NCI-H526 treated with DMSO at 0.1 percent for 48 hours (cell line): ENCODE results near the gene ADPRH.
A peak's percentile ranks its signal among the peaks of the same experiment; 100 is the strongest.
"Not testable (repeated sequence)": the region's sequence is repeated elsewhere in the genome, so short reads cannot be mapped to it uniquely, and the experiment has no call there.

Source experiments
- DNase-seq: peaks from one replicate; lab custom pipeline; 2025; lab: John Stamatoyannopoulos, UW

ADPRH gene

DNA sequence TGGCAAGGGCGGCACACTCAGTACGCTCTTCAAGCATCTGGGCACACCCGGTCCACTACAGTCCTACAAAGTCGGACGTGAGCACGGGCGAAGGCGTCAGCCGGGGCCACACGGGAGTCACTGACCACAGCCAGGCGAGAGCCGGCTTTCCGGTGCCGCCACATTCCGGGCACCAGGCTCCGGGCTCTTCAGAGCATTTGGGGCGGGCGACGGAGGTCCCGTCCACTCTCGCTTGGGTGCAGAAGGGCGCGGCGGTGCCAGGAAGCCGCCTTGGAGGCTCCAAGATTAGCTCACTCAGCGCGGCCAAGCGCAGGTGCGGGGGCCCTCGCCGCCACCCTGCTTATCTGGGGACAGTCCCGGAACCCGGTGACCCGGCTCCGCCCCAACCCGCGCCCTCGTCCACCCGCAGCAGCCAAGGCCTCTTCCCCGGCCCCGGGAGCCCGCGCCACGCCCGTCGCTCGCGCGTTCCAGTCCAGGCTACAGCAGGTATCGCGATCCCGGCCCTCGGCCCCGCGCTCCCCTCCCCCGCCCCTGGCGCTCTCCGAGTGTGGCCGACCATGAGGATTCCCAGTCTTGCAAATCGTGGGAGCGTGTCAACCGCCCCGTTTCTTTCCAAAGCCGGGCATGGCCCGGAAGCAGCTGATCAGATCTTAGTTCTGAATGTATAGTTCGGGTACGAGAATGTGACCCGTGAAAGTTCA, at the start of gene ADPRH:
Gene ADPRH (plus strand): TSS at position 127 of the 701 bp plus-strand sequence. CDS start 2,678 bp downstream, outside the sequence.
- no peak for DNase-seq

DNA sequence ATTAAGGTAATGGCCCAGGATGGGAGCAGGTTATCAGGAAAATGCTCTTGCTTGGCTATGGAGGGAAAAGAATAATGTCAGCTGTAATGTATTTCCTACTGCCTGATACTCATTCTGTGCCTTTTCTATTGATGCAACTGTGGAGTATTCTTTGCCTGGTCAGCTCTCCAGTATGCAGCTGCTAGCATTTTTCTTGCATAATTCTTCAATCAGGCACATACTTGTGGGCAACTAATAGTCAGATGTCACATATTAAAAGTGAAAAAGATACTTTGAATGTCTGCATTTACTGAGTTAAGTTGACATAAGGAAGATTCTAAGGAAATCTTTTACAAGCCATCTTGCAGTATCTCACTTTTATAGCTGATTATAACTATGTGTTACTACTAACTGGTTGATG, 49.4 kb upstream of the ADPRH start:
- DNase-seq = no peak

DNA sequence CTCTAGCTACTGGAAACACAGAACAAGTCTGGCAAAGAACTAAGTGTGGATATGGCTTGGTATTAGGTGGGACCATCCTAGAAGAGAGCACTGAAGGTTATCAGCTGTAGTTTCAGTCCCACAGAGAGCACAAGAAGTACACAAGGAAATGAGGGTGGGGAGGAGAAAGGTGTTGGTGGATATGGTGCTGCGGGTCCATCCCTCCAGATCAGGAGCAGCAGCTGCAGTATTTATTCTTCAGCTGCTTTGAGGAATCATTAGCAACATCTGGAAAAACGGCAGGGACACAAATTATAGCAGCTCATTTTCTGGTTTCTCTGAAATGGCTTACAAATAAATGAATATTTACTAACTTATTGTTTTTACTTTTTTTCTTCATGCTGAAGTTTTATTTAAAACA, 48.8 kb upstream of the ADPRH start:
- DNase-seq = no peak

DNA sequence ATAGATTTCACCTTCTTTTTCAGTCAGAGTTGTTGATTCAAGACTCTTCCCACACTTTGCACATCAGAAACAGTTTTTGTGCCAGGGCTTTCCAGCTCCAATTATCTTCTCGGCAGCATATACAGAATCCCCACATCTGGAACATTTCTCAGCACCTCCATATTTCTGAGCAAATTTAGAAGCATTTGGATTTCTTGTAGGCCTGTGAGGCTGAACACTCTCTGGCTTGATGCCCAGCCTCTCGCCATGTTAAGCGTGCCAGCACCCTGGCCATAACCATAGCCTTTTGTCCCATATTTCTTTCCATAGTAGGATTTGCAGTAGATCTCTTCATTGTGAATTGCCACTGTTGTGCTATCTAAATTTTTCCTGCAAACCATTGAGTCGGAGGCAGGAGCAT, 48.1 kb upstream of the ADPRH start:
- no peak for DNase-seq

- DNase-seq = no peak
These were observed 45.0 kb upstream of the ADPRH start for GRCh38 chr3:119534296-119534695.

DNA sequence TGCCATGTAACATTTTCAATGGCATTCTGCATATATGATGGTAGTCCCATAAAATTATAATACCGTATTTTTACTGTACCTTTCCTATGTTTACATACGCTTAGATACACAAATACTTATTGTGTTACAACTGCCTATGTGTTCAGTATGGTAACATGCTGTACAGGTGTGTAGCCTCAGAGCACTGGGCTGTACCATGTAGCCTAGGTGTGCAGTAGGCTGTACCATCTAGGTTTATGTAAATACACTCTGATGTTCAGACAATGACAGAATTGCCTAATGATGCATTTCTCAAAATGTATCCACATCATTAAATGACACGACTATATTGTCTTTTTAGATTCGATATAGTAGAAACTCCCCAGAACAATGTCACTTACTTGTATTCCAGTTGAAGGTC, 42.5 kb upstream of the ADPRH start:
- DNase-seq = peak; percentile 47

DNA sequence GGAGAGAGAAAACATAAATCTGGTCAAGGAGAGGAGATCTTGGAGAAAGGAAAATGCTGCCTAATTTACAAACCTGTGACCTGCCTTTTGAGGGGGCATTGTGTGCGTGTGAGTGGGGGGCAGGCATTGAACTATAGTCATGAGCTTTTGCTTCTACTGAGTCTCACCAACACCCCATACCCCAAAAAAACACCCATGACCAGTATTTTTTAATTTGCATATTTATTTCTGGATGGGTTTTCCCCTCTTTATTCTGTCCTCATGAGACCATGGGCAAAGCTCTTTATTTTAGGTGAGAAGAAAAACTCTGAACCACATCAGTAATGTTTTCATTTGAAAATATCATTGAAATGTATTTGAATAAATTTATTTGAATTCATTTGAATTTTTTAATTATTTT, 40.5 kb upstream of the ADPRH start:
- DNase-seq = no peak

DNA sequence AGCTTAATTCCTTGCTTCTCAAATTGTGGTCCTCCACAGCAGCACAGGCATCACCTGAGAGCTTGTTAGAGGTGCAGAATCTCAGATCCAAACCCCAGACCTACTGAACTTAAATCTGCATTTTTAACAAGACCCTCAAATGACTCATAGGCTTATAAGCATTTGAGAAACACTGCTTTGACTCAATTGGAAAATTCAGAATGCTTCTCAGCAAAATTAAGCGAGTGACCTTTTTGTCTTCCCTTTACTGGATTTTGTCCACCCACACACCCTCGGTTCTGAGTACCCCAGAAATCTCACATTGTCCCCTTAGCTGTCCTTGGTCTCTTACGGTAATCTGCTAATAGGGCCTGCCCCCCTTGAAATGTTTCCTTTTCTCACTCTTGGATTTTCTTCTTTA, 37.7 kb upstream of the ADPRH start:
- DNase-seq = no peak

- no peak for DNase-seq
These were observed 37.0 kb upstream of the ADPRH start for GRCh38 chr3:119542168-119542767.

DNA sequence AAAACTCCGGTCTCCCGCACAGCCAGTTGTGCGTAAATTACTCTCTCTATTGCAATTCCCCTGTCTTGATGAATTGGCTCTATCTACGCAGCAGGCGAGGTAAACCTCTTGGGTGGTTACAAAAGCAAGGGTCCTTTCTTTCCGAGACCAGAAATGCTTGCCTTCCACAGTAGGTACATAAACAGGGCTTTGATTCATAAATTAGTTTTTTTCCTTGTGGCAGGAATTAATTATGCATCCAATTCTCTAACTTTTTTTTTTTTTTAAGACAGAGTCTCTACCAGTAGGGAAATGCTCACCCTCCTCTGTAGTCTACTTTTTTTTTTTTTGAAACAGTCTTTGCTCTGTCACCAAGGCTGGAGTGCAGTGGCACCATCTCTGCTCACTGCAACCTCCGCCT, 36.1 kb upstream of the ADPRH start:
- no peak for DNase-seq

- no peak for DNase-seq
These were observed 32.1 kb upstream of the ADPRH start for GRCh38 chr3:119547227-119547626.

- no peak for DNase-seq
These were observed 31.0 kb upstream of the ADPRH start for GRCh38 chr3:119548341-119548740.

DNA sequence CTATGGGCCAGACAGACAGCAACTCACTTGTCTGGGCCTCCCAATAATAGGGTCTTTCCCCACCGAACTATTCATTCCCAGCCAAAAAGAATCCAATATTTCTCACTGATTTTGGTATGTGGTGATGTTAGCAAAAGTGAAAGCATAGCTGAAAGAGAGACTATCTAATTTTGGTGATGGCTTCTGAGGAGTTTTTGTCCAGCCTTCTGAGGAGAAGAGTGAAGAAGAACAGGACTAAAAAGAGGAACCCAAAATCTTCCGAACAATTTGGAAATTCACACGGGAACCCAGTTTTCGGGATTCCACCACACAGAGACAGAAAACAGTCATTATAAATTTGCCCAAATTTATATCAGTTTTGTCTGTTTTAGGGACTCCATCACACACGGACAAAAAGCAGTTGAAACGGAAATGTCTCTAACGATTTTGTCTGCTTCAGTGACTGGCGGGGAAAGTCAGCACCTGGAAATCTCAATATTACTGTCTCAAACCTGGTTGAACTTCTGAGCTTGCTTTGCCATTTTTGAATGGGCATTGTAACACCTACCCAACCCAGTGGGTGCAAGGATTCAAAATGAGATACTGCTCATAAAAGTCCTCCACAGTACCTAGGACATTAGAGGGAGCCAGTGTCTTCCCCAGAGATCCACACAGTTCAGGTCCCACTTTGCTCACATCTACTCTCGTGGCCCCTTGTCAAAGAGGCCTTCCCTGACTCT, 28.9 kb upstream of the ADPRH start:
- no peak for DNase-seq

DNA sequence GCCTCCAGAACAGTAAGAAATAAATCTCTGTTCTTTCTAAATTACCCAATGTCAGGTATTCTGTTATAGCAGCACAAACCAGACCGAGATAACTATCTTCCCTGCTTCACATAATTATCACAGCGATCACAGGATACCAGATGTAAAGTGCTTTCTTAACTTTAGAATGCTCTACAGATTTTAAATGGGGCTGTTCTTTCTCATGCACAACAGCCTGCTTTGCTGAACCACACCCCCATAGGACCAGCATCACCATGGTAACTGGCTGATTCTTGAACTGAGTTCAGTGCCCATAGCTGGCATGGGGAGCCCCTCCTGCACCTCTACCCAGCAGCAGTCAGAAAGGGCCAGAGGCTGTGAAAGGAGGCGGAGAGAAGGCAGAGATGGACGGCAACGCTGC, 27.7 kb upstream of the ADPRH start:
- no peak for DNase-seq

GRCh38 chr3:119552928-119553327, 26.4 kb upstream of the ADPRH start:
- not testable (repeated sequence) for DNase-seq

DNA sequence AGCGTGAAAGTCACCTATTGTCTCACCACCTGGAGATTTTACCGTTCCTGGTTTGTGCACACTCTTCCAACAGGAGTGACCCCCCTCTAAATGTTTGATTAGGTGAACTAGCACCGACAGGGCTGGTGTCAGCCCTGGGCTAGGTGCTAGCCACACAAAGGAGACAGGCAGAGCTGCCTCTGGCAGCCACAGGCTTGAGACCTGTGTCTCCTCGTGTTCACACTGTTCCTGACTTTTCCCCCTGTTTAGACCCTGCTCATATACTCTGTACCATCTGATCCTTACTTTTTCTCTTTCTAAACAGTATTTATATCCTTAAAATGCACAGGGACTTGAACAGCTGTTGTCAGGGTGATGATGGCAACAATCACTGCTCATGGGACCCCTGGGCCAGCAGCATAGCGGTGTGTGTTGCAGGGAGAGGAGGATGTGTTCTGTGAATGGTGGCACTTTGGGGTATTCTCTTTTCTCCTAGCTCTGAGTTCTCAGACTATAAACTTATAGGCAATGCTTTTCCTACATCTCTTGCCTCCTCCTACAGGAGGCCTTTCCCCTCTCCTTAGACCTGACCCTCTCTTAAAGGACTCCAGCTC, 25.4 kb upstream of the ADPRH start:
- DNase-seq = no peak

DNA sequence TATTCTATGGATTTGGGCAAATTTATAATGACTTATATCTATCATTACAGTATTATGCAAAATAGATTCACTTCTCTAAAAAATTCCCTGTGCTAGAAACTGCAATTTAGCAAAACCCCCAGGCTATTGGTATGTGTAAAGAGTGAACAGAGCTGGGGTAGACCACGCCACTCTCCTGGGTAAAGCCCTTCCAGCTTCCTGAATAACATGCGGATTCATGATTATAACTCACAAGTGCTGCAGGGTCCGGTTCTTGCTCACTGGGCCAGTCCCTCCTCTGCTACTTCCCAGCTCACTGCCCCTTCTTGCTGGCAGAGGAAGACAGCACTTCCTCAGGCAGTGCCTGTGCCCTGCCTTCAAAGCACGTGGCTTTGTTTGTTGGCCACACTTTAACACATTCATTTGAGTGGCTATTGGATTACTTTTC, 24.0 kb upstream of the ADPRH start:
- no peak for DNase-seq

DNA sequence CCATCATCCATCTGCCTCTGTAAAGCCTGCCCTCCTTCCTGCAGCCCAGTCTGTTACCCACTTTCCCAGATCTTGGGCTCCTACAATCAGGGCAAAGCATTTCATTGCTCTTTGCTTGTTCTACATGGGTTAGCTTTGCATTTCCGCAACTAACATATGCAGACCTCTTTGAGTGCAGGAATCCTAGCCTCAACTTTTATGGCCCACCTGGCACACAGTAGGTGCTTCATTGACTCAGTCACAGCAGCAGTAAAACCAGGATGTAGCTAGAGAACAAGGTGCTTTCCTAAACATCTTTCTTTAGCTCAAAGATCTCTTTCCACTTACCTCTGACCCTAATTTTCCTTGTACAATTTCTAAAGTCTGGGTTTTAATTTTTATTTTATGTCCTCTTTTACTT, 23.4 kb upstream of the ADPRH start:
- DNase-seq = no peak

DNA sequence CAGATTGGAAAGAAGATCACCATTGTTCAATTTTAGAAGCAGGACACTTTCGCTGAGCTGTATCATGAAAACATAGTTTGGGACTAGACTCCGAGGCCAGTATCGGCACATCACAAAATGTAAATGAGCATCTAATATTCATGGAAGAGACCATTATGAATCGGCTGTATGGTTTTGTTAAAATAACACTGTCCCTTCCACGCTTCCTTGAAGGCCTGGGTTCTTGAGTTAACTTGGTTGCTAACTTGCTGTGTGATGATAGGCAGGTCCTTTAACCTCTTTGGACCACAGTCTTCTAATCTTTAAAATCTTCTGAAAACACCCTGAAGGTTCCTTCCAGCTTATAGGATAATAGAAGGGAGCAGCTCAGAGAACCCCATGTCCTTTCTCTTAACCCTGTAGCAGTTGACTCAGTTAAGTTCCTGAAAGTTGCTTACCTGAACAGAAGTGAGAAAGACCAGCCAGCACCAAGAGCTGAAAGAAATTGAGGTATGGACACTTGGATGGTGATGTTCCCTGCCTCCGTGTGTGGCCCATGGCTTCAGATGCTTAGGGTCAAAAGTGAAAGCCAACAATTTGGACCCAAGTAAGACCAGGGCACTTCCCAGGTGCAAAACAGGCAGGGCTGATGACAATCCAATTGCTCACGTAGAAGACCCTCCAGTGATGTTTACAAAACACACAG, 22.0 kb upstream of the ADPRH start:
- no peak for DNase-seq

DNA sequence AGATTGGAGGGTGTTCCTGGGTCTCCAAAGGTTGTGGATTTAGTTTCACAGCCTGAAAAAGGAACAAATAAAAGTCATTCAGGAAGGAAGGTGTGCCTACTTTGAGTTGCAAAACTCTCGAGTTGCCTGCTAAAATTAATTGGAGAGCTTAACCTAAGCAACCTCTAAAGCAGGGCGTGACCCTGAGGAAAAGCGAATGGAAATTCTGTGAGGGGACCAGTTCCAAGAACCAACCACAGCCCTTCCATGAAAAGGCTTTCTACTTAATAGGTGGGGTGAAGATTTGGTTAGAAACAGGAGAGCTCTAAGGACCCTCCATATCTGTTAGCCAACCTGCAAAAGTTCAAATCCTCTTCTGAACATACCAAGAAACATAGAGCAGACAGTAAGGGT, 21.4 kb upstream of the ADPRH start:
- no peak for DNase-seq

GRCh38 chr3:119558626-119559317, 20.5 kb upstream of the ADPRH start:
- no peak for DNase-seq
